Small intestine (tissue), 7 donors: Measurements from ENCODE around the gene WDR4. TPM values are rescaled to one million over a fixed set of nuclear protein-coding genes. Genes with fewer than 3 reads are reported as not detected.
"Not testable (repeated sequence)": the region's sequence is repeated elsewhere in the genome, so short reads cannot be mapped to it uniquely, and the experiment has no call there.

ENCODE experiments used
- DNase-seq, 2 donors: peaks; one replicate each; pipeline versions ENCODE4 v3.0.0 to v3.0.0-alpha.2; 2013
- FAIRE-seq: peaks from 2 replicates; lab custom pipeline; 2012; peaks lifted over from hg19 to GRCh38; lab: Jason Lieb, UNC
- H3K27ac ChIP-seq, 3 donors: one replicate each; pipeline ENCODE4 v1.5.1; 2013; ENCODE audit warnings: low read length in 2 of 3, mild to moderate bottlenecking in 2 of 3, control low read depth in 1 of 3, inconsistent platforms in 1 of 3, low read depth in 1 of 3, moderate library complexity in 1 of 3
- H3K27me3 ChIP-seq, 3 donors: one replicate each; pipeline ENCODE4 v1.6.1; 2013; ENCODE audit warnings: low read length in 3 of 3, inconsistent platforms in 1 of 3; ENCODE audit not compliant: control insufficient read depth in 3 of 3, insufficient read depth in 3 of 3
- H3K36me3 ChIP-seq, 3 donors: one replicate each; pipeline ENCODE4 v1.6.1; 2013; ENCODE audit warnings: low read length in 3 of 3, inconsistent platforms in 1 of 3, low read depth in 1 of 3, mild to moderate bottlenecking in 1 of 3, moderate library complexity in 1 of 3; ENCODE audit not compliant: control insufficient read depth in 3 of 3, insufficient read depth in 2 of 3
- H3K4me1 ChIP-seq, 3 donors: one replicate each; pipeline ENCODE4 v1.6.1; 2013; ENCODE audit warnings: low read length in 2 of 3, inconsistent platforms in 1 of 3, low read depth in 1 of 3, mild to moderate bottlenecking in 1 of 3, moderate library complexity in 1 of 3; ENCODE audit not compliant: control insufficient read depth in 3 of 3, insufficient read depth in 2 of 3
- H3K4me3 ChIP-seq, 3 donors: one replicate each; pipeline ENCODE4 v1.5.1; 2013; ENCODE audit warnings: low read length in 3 of 3, control low read depth in 1 of 3, inconsistent platforms in 1 of 3, low read depth in 1 of 3, mild to moderate bottlenecking in 1 of 3, moderate library complexity in 1 of 3
- H3K9me3 ChIP-seq, 2 donors: one replicate each; pipeline ENCODE4 v1.6.1; 2013; ENCODE audit warnings: low read depth in 1 of 2, low read length in 1 of 2; ENCODE audit not compliant: control insufficient read depth in 2 of 2, insufficient read depth in 1 of 2
- WGBS, 3 donors: extraction: QIAGEN DNeasy Blood & Tissue Kit; methylation state at CpG; one replicate each; pipeline ENCODE4 v1.1.7; 2013; 5-methylcytosine and 5-hydroxymethylcytosine counted together
- polyA plus RNA-seq, 4 donors: library from polyadenylated mRNA; stranded (reverse) in 3 of 4; unstranded in 1 of 4; fragments of 200-250 nt in 3 of 4; fragments of 120-200 nt in 1 of 4; gene quantifications; one replicate each; pipeline versions ENCODE4 v1.2.1 to v1.2.3, GENCODE V29; 2013
- donor health status: healthy with polysubstance abuse.
- donor health status: control.
- donor health status: control.
- donor health status: Bipolar disorder and iron deficiency.
- donor health status: healthy.

WDR4 gene
- polyA plus RNA-seq, 4 donors = 3.5 to 20.7 (median 7.0) TPM

GRCh38 chr21:42848932-42849758 is 30.2 kb downstream of the WDR4 start:
- Histone ChIP-seq H3K27ac (no peak overlapping the region), H3K27me3 (no peaks in the 10 kb centered on the region), H3K9me3 (no peaks in the 10 kb centered on the region), H3K4me3 (no peak overlapping the region), H3K4me1 (no peaks in the 10 kb centered on the region), H3K36me3 (peaks cover 23 to 90% (median 25%) of the 10 kb centered on the region in 3 donors)
- DNase-seq (no peak), FAIRE-seq (no peak)
- 90 to 94% (median 91%) methylated on average over 54 of the region's 54 CpGs for WGBS, 3 donors

DNA sequence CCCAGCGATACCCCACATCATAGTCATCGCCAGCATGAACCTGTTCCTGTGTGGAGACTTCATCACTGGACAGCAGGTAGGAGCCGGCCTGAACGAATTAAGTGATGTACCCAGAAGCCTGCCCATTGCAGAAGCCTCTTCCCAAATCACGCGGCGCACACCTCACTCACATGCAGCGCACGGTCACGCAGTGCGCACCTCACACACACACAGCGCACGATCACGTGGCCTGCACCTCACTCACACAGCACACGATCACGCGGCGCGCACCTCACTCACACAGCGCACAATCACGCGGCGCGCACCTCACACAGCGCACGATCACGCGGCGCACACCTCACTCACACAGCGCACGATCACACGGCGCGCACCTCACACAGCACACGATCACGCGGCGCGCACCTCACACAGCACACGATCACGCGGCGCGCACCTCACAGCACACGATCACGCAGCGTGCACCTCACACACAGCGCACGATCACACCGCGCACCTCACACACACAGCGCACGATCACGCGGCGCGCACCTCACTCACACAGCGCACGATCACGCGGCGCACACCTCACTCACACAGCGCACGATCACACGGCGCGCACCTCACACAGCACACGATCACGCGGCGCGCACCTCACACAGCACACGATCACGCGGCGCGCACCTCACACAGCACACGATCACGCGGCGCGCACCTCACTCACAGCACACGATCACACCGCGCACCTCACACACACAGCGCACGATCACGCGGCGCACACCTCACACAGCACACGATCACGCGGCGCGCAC is 31.0 kb downstream of the WDR4 start:
- H3K36me3 ChIP-seq = peaks cover 17 to 87% (median 19%) of the 10 kb centered on the region in 3 donors
- 97 to 98% (median 98%) methylated on average over 75 to 95 of the region's 95 CpGs for WGBS, 3 donors

DNA sequence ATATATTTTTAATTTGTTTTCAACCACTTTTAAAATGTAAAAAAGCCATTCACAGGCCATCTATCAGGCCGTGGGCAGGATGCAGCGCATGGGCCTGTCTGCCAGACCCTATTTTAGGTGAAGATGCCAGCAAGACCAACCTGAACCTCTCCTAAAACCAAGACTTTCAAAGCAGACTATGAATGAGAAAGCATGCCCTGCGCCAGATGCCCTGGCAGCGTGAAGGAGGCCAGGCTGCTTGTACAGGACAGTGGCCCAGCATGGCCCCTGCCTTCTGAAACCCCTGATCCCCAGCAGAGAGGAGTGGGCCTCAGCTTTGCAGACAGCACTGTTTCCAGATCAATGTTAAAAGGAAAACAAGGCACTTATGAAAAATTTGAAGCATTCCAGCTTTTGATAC is 31.6 kb downstream of the WDR4 start:
- no peaks in the 10 kb centered on the region for H3K27me3 ChIP-seq
- FAIRE-seq (no peak), DNase-seq (no peak)
- H3K9me3 ChIP-seq = no peaks in the 10 kb centered on the region
- H3K36me3 ChIP-seq = peaks cover 13 to 84% (median 19%) of the 10 kb centered on the region in 3 donors
- H3K4me1 ChIP-seq = no peaks in the 10 kb centered on the region
- no peak overlapping the region for H3K4me3 ChIP-seq
- 94 to 98% (median 96%) methylated on average over 4 of the region's 4 CpGs for WGBS, 3 donors
- no peak overlapping the region for H3K27ac ChIP-seq

More for the DNA sequence above, 31.0 kb downstream of the WDR4 start:
- not testable (repeated sequence) for H3K27me3 ChIP-seq, H3K4me3 ChIP-seq, H3K9me3 ChIP-seq, H3K27ac ChIP-seq, H3K4me1 ChIP-seq, FAIRE-seq, DNase-seq

DNA sequence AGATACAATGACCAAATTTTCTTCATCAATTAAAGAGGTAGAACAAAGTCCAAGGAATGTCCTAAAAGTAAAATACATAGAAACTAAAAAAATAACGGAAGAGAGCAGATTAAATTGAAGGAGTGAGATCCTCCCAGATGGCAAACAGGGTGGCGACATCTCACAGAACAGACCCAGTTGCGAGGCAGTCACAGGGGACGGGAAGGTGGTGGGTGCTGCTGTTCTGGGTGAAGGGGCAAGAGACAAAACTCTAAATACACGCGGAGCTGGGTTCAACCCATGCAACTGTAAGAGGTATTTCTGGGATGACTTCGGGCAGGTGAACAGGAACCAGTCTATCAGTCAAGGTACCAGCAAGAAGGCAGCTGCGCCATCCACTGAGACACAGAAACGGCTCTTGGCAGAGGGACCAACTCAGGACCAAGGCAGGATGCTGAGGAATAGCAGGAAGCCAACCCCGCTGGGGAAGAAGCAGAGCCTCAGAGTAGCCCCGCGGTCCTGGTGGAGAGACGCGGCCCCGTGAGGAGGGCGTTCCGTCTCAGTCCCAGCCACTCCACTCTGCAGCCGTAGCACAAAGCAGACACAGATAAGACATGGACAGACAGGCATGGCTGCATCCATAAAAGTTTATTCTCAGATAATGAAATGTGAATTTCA is 32.2 kb downstream of the WDR4 start:
- no peak overlapping the region for H3K4me3 ChIP-seq
- peaks cover 13 to 85% (median 24%) of the 10 kb centered on the region in 3 donors for H3K36me3 ChIP-seq
- DNase-seq (no peak), FAIRE-seq (no peak)
- no peak overlapping the region for H3K27ac ChIP-seq
- H3K27me3 ChIP-seq = no peaks in the 10 kb centered on the region
- H3K9me3 ChIP-seq = no peaks in the 10 kb centered on the region
- no peaks in the 10 kb centered on the region for H3K4me1 ChIP-seq
- 83 to 88% (median 85%) methylated on average over 18 of the region's 18 CpGs for WGBS, 3 donors

- WGBS, 3 donors = 94 to 96% (median 96%) methylated on average over 10 of the region's 10 CpGs
- no peak for DNase-seq
- no peaks in the 10 kb centered on the region for H3K4me1 ChIP-seq
Measured at GRCh38 chr21:42846221-42846620, 33.1 kb downstream of the WDR4 start.

GRCh38 chr21:42845296-42845965 is 33.9 kb downstream of the WDR4 start:
- Histone ChIP-seq H3K4me1 (no peaks in the 10 kb centered on the region), H3K27me3 (no peaks in the 10 kb centered on the region), H3K27ac (no peak overlapping the region), H3K36me3 (peaks cover 8 to 82% (median 23%) of the 10 kb centered on the region in 3 donors), H3K4me3 (no peak overlapping the region), H3K9me3 (no peaks in the 10 kb centered on the region)
- no peak for DNase-seq
- FAIRE-seq = no peak
- WGBS, 3 donors = 89 to 95% (median 90%) methylated on average over 21 of the region's 21 CpGs

More at GRCh38 chr21:42846221-42846620, 33.1 kb downstream of the WDR4 start:
- H3K4me3 ChIP-seq = no peak overlapping the region
- no peaks in the 10 kb centered on the region for H3K27me3 ChIP-seq
- H3K36me3 ChIP-seq = peaks cover 8 to 83% (median 23%) of the 10 kb centered on the region in 3 donors
- H3K27ac ChIP-seq = no peak overlapping the region
- no peak for FAIRE-seq
- no peaks in the 10 kb centered on the region for H3K9me3 ChIP-seq

GRCh38 chr21:42844411-42845113 is 34.8 kb downstream of the WDR4 start:
- H3K36me3 ChIP-seq = peaks cover 4 to 80% (median 18%) of the 10 kb centered on the region in 3 donors
- no peak for DNase-seq

More at GRCh38 chr21:42844411-42845113, 34.8 kb downstream of the WDR4 start:
- Histone ChIP-seq H3K27me3 (no peaks in the 10 kb centered on the region), H3K9me3 (no peaks in the 10 kb centered on the region), H3K4me1 (no peaks in the 10 kb centered on the region), H3K27ac (no peak overlapping the region), H3K4me3 (no peak overlapping the region)
- 87 to 91% (median 88%) methylated on average over 22 of the region's 22 CpGs for WGBS, 3 donors
- FAIRE-seq = no peak
